Measurements from ENCODE around the gene CDYL2.
A peak's percentile ranks its signal among the peaks of the same experiment; 100 is the strongest.
"Not testable (repeated sequence)": the region's sequence is repeated elsewhere in the genome, so short reads cannot be mapped to it uniquely, and the experiment has no call there.

CDYL2 gene

GRCh38 chr16:80824623-80825364 is 20.4 kb upstream of the CDYL2 start:
- ATAC-seq = no peak
- peak; percentile 17 to 32 for DNase-seq
- H3K27ac Mint-ChIP-seq = no peak overlapping the region

GRCh38 chr16:80819988-80820387 is 15.6 kb upstream of the CDYL2 start:
- DNase-seq (no peak), ATAC-seq (no peak)
- Mint-ChIP-seq H3K27ac (no peak overlapping the region), H3K4me3 (no peak overlapping the region), H3K4me1 (no peaks in the 10 kb centered on the region), H3K9me3 (no peaks in the 10 kb centered on the region), H3K27me3 (peaks cover 9% of the 10 kb centered on the region)

More at GRCh38 chr16:80824623-80825364, 20.4 kb upstream of the CDYL2 start:
- peaks cover 11% of the 10 kb centered on the region for H3K27me3 Mint-ChIP-seq
- no peaks in the 10 kb centered on the region for H3K9me3 Mint-ChIP-seq
- H3K4me1 Mint-ChIP-seq = no peaks in the 10 kb centered on the region
- no peak overlapping the region for H3K4me3 Mint-ChIP-seq

GRCh38 chr16:80816356-80816755 is 12.0 kb upstream of the CDYL2 start:
- Mint-ChIP-seq H3K4me1 (no peaks in the 10 kb centered on the region), H3K4me3 (no peak overlapping the region), H3K27me3 (peaks cover 9% of the 10 kb centered on the region), H3K9me3 (peaks cover 0 to 8% of the 10 kb centered on the region in 2 donors), H3K27ac (no peak overlapping the region)
- no peak for ATAC-seq
- no peak for DNase-seq

- H3K27ac Mint-ChIP-seq, ATAC-seq, H3K4me1 Mint-ChIP-seq, H3K9me3 Mint-ChIP-seq, DNase-seq, H3K4me3 Mint-ChIP-seq, H3K27me3 Mint-ChIP-seq: not testable (repeated sequence)
These were observed 10.9 kb upstream of the CDYL2 start for GRCh38 chr16:80815278-80815677.

- no peak for DNase-seq
- H3K9me3 Mint-ChIP-seq = peaks cover 0 to 9% of the 10 kb centered on the region in 2 donors
- H3K27ac Mint-ChIP-seq = peak overlapping the region in 1 of 2 donors; percentile 11
- no peaks in the 10 kb centered on the region for H3K4me1 Mint-ChIP-seq
- peaks cover 9% of the 10 kb centered on the region for H3K27me3 Mint-ChIP-seq
- no peak for ATAC-seq
- H3K4me3 Mint-ChIP-seq = no peak overlapping the region
These were observed 8.2 kb upstream of the CDYL2 start for GRCh38 chr16:80812593-80812992.

GRCh38 chr16:80809366-80809765 is 5.0 kb upstream of the CDYL2 start:
- ATAC-seq (no peak), DNase-seq (no peak)
- Mint-ChIP-seq H3K27me3 (no peaks in the 10 kb centered on the region), H3K9me3 (peaks cover 0 to 13% of the 10 kb centered on the region in 2 donors), H3K4me3 (no peak overlapping the region), H3K27ac (no peak overlapping the region), H3K4me1 (peaks cover 12% of the 10 kb centered on the region)

- ATAC-seq = no peak
- H3K4me1 Mint-ChIP-seq = peaks cover 14% of the 10 kb centered on the region
- no peak overlapping the region for H3K27ac Mint-ChIP-seq
- H3K9me3 Mint-ChIP-seq = peaks cover 0 to 13% of the 10 kb centered on the region in 2 donors
- peaks cover 6% of the 10 kb centered on the region for H3K27me3 Mint-ChIP-seq
- H3K4me3 Mint-ChIP-seq = no peak overlapping the region
- no peak for DNase-seq
These were observed 3.5 kb upstream of the CDYL2 start for GRCh38 chr16:80807906-80808305.

- Mint-ChIP-seq H3K4me3 (peak overlapping the region in 1 of 2 donors; percentile 46), H3K9me3 (peaks cover 0 to 10% of the 10 kb centered on the region in 2 donors), H3K27ac (peak overlapping the region in 1 of 2 donors; percentile 79), H3K4me1 (peaks cover 24% of the 10 kb centered on the region), H3K27me3 (peaks cover 6% of the 10 kb centered on the region)
- DNase-seq (peak; percentile 34 to 65), ATAC-seq (peak; percentile 77)
These were observed 2.5 kb upstream of the CDYL2 start for GRCh38 chr16:80806927-80807340.

- peaks cover 0 to 5% of the 10 kb centered on the region in 2 donors for H3K9me3 Mint-ChIP-seq
- ATAC-seq (no peak), DNase-seq (no peak)
- H3K27me3 Mint-ChIP-seq = peaks cover 6% of the 10 kb centered on the region
- peaks cover 25% of the 10 kb centered on the region for H3K4me1 Mint-ChIP-seq
- peak overlapping the region in 1 of 2 donors; percentile 46 for H3K4me3 Mint-ChIP-seq
- peak overlapping the region in 1 of 2 donors; percentile 59 for H3K27ac Mint-ChIP-seq
These were observed 1.9 kb upstream of the CDYL2 start for GRCh38 chr16:80806289-80806688.

- DNase-seq = peak; percentile 57 to 64
These were observed 307 bp downstream of the CDYL2 start for GRCh38 chr16:80804056-80804525.

GRCh38 chr16:80803339-80804055 is 901 bp downstream of the CDYL2 start:
- Mint-ChIP-seq H3K27ac (peak overlapping the region; percentile 57 to 92), H3K9me3 (peaks cover 0 to 5% of the 10 kb centered on the region in 2 donors), H3K4me1 (peaks cover 25% of the 10 kb centered on the region), H3K4me3 (peak overlapping the region; percentile 90 to 97), H3K27me3 (peaks cover 6% of the 10 kb centered on the region)
- DNase-seq = peak; percentile 47 to 49
- ATAC-seq = peak; percentile 43

More at GRCh38 chr16:80804056-80804525, 307 bp downstream of the CDYL2 start:
- Mint-ChIP-seq H3K4me1 (peaks cover 25% of the 10 kb centered on the region), H3K4me3 (peak overlapping the region; percentile 90 to 97), H3K27me3 (peaks cover 6% of the 10 kb centered on the region), H3K9me3 (peaks cover 0 to 5% of the 10 kb centered on the region in 2 donors), H3K27ac (peak overlapping the region in 1 of 2 donors; percentile 91)
- ATAC-seq = peak; percentile 64

GRCh38 chr16:80802902-80803301 is 1.5 kb downstream of the CDYL2 start:
- peaks cover 6% of the 10 kb centered on the region for H3K27me3 Mint-ChIP-seq
- H3K9me3 Mint-ChIP-seq = peaks cover under 1 to 5% of the 10 kb centered on the region in 2 donors
- H3K27ac Mint-ChIP-seq = no peak overlapping the region
- H3K4me3 Mint-ChIP-seq = peak overlapping the region; percentile 61
- DNase-seq (no peak), ATAC-seq (no peak)
- peaks cover 25% of the 10 kb centered on the region for H3K4me1 Mint-ChIP-seq

GRCh38 chr16:80802138-80802537 is 2.3 kb downstream of the CDYL2 start:
- Mint-ChIP-seq H3K4me3 (peak overlapping the region in 1 of 2 donors; percentile 61), H3K27me3 (peaks cover 6% of the 10 kb centered on the region), H3K4me1 (peaks cover 24% of the 10 kb centered on the region), H3K27ac (no peak overlapping the region), H3K9me3 (peaks cover 0 to 9% of the 10 kb centered on the region in 2 donors)
- DNase-seq = no peak
- ATAC-seq = peak; percentile 39

- Mint-ChIP-seq H3K4me1 (peaks cover 5% of the 10 kb centered on the region), H3K9me3 (peaks cover 0 to 17% of the 10 kb centered on the region in 2 donors), H3K27me3 (no peaks in the 10 kb centered on the region), H3K27ac (no peak overlapping the region), H3K4me3 (no peak overlapping the region)
- ATAC-seq (no peak), DNase-seq (no peak)
These were observed 10.3 kb downstream of the CDYL2 start for GRCh38 chr16:80794071-80794470.

GRCh38 chr16:80792031-80792430 is 12.4 kb downstream of the CDYL2 start:
- Mint-ChIP-seq H3K9me3 (peaks cover under 1 to 7% of the 10 kb centered on the region in 2 donors), H3K4me3 (no peak overlapping the region), H3K27ac (no peak overlapping the region), H3K4me1 (peaks cover 5% of the 10 kb centered on the region), H3K27me3 (no peaks in the 10 kb centered on the region)
- ATAC-seq = no peak
- DNase-seq = no peak

GRCh38 chr16:80791411-80791810 is 13.0 kb downstream of the CDYL2 start:
- peaks cover under 1 to 6% of the 10 kb centered on the region in 2 donors for H3K9me3 Mint-ChIP-seq

More at GRCh38 chr16:80791411-80791810, 13.0 kb downstream of the CDYL2 start:
- no peaks in the 10 kb centered on the region for H3K4me1 Mint-ChIP-seq
- DNase-seq (no peak), ATAC-seq (no peak)
- H3K27ac Mint-ChIP-seq = no peak overlapping the region
- H3K27me3 Mint-ChIP-seq = no peaks in the 10 kb centered on the region
- no peak overlapping the region for H3K4me3 Mint-ChIP-seq

Data from stimulated activated naive CD8-positive, alpha-beta T cell treated with anti-CD3 and anti-CD28 coated beads, Interleukin-15, amount 100 ng/mL, for 72 hours (primary cell).